Nephron (organoid): ENCODE measurements around the gene ADAMTS6.

Source experiments
- H3K27ac Mint-ChIP-seq, 3 experiments: 2 replicates each; pipeline ENCODE4 v1.8.0; 2020; ENCODE audit warnings: mixed read lengths in 3 of 3, mild to moderate bottlenecking in 2 of 3, moderate library complexity in 1 of 3
- H3K27me3 Mint-ChIP-seq: 2 replicates; pipeline ENCODE4 v1.8.0; 2021; ENCODE audit warnings: low read depth, mild to moderate bottlenecking, moderate library complexity, mixed read lengths
- H3K36me3 Mint-ChIP-seq: 2 replicates; pipeline ENCODE4 v1.8.0; 2020; ENCODE audit warnings: low read depth, mixed read lengths
- H3K4me1 Mint-ChIP-seq: 2 replicates; pipeline ENCODE4 v1.8.0; 2020; ENCODE audit warnings: mixed read lengths
- H3K4me3 Mint-ChIP-seq, 3 experiments: 2 replicates each; pipeline ENCODE4 v1.8.0; 2020; ENCODE audit warnings: mild to moderate bottlenecking in 3 of 3, mixed read lengths in 3 of 3, moderate library complexity in 2 of 3
- H3K9me3 Mint-ChIP-seq: 2 replicates; pipeline ENCODE4 v1.8.0; 2020; ENCODE audit warnings: mixed read lengths
- CTCF ChIP-seq, 3 experiments: fragments of 200-600 bp; sonication (generic); IDR thresholded peaks; one replicate each; pipeline ENCODE4 v1.5.0; 2021; ENCODE audit warnings: antibody characterized with exemption in 3 of 3; ENCODE audit not compliant: unreplicated experiment in 3 of 3

ADAMTS6 gene

GRCh38 chr5:65197531-65198455 is 283.9 kb downstream of the ADAMTS6 start:
- no peak overlapping the region for H3K4me3 Mint-ChIP-seq
- H3K27me3 Mint-ChIP-seq, result no peaks in the 10 kb centered on the region
- H3K27ac Mint-ChIP-seq, result no peak overlapping the region
- H3K4me1 Mint-ChIP-seq, result peaks cover 18% of the 10 kb centered on the region
- no peak for TF ChIP-seq CTCF (IDR thresholded peaks at IDR 0.05; ENCODE audit: unreplicated experiment in 3 of 3)
- H3K9me3 Mint-ChIP-seq, result no peaks in the 10 kb centered on the region
- no peaks in the 10 kb centered on the region for H3K36me3 Mint-ChIP-seq

GRCh38 chr5:65194871-65195270 is 286.8 kb downstream of the ADAMTS6 start:
- Mint-ChIP-seq H3K4me1 (peaks cover 14% of the 10 kb centered on the region), H3K27ac (no peak overlapping the region), H3K36me3 (no peaks in the 10 kb centered on the region), H3K9me3 (no peaks in the 10 kb centered on the region), H3K4me3 (no peak overlapping the region), H3K27me3 (no peaks in the 10 kb centered on the region)
- no peak for TF ChIP-seq CTCF (IDR thresholded peaks at IDR 0.05; ENCODE audit: unreplicated experiment in 3 of 3)

GRCh38 chr5:65192331-65192730 is 289.4 kb downstream of the ADAMTS6 start:
- TF ChIP-seq CTCF (IDR thresholded peaks at IDR 0.05; ENCODE audit: unreplicated experiment in 3 of 3), result no peak
- Mint-ChIP-seq H3K4me3 (no peak overlapping the region), H3K36me3 (no peaks in the 10 kb centered on the region), H3K27me3 (no peaks in the 10 kb centered on the region), H3K27ac (no peak overlapping the region), H3K4me1 (no peaks in the 10 kb centered on the region), H3K9me3 (no peaks in the 10 kb centered on the region)

GRCh38 chr5:65191554-65192135 is 290.1 kb downstream of the ADAMTS6 start:
- no peak for TF ChIP-seq CTCF (IDR thresholded peaks at IDR 0.05; ENCODE audit: unreplicated experiment in 3 of 3)
- Mint-ChIP-seq H3K27ac (no peak overlapping the region), H3K4me1 (no peaks in the 10 kb centered on the region), H3K4me3 (no peak overlapping the region), H3K27me3 (no peaks in the 10 kb centered on the region), H3K9me3 (no peaks in the 10 kb centered on the region), H3K36me3 (no peaks in the 10 kb centered on the region)

GRCh38 chr5:65190328-65191053 is 291.2 kb downstream of the ADAMTS6 start:
- no peaks in the 10 kb centered on the region for H3K4me1 Mint-ChIP-seq
- no peak for TF ChIP-seq CTCF (IDR thresholded peaks at IDR 0.05; ENCODE audit: unreplicated experiment in 3 of 3)
- no peak overlapping the region for H3K27ac Mint-ChIP-seq
- H3K36me3 Mint-ChIP-seq, result no peaks in the 10 kb centered on the region
- H3K4me3 Mint-ChIP-seq, result no peak overlapping the region
- H3K9me3 Mint-ChIP-seq, result no peaks in the 10 kb centered on the region
- no peaks in the 10 kb centered on the region for H3K27me3 Mint-ChIP-seq
